ENCODE data around the gene MEIS1.

DNA sequence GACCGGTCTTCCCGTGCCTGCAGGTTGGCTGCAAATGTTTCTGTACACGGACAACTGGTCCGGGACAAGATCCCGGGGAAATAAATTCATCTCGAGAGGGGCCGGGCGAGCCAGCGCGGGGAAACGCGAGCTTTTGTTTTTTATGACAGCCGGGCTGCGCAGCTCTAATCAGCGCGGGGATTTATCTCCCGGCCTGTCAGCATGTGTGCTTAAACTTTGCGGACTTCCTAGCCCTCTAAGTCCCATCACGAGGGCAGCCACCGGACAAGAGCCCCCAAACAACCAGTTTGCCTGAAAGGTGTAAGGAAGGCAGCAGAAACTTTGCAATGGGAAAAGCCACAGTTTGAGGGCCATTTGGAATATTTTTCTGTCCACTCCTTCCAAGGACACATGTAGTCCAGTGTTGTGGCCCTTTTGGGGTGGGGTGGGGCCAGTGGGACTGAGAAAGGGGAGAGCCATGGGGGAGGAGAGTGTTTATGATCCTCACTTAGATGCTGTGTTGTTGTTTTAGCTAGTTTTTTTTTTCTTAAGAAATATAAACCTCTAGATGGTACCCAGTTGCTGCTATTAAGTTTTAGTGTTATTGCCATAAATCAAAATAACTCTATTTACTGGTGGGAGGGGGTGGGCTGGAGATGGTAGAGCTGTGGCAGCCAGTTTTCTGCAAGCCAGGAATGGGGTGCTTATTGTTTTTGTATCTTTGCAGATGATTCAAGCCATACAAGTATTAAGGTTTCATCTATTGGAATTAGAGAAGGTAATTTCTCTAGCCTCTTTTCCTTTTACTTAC, 6.0 kb downstream of the MEIS1 start:
- TF ChIP-seq, protein P1, sequence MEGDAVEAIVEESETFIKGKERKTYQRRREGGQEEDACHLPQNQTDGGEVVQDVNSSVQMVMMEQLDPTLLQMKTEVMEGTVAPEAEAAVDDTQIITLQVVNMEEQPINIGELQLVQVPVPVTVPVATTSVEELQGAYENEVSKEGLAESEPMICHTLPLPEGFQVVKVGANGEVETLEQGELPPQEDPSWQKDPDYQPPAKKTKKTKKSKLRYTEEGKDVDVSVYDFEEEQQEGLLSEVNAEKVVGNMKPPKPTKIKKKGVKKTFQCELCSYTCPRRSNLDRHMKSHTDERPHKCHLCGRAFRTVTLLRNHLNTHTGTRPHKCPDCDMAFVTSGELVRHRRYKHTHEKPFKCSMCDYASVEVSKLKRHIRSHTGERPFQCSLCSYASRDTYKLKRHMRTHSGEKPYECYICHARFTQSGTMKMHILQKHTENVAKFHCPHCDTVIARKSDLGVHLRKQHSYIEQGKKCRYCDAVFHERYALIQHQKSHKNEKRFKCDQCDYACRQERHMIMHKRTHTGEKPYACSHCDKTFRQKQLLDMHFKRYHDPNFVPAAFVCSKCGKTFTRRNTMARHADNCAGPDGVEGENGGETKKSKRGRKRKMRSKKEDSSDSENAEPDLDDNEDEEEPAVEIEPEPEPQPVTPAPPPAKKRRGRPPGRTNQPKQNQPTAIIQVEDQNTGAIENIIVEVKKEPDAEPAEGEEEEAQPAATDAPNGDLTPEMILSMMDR (IDR thresholded peaks at IDR 0.05) = no peak
- TF ChIP-seq EP300 (IDR thresholded peaks at IDR 0.05; ENCODE audit: low read depth) (no peak), POLR2AphosphoS5 (IDR thresholded peaks at IDR 0.05) (peak in 1 of 3 donors; percentile 9), POLR2A (IDR thresholded peaks at IDR 0.05) (no peak)

All from transverse colon (tissue), 4 donors.